Measurements from ENCODE around the gene CD82.

DNA sequence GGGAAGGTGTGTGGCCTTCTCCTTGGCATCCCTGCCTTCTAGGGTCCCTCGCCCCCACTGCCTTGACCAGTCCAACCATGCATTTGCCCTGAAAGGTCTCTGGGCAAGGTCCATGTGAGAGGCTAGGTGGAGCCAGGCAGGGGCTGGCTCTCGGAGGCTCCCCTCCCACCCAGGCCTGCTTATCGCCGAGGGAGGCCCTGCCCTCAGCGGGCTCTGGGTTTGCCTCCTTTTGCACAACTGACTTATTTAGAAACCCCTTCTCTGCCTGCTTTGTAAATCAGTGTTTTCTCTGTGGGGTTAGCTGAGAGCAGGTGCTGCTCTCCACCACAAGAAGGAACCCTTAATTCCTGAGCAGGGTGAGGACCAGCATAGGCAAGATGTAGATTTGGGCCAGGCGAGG is 47.7 kb downstream of the CD82 start:
- no peak for TF ChIP-seq CTCF (IDR thresholded peaks at IDR 0.05; ENCODE audit: poor library complexity, severe bottlenecking)
- no peak for TF ChIP-seq POLR2AphosphoS5 (IDR thresholded peaks at IDR 0.05)
- no peak for TF ChIP-seq EP300 (conservative IDR thresholded peaks at IDR 0.05; ENCODE audit: poor library complexity, severe bottlenecking)
- TF ChIP-seq EZH2 (IDR thresholded peaks at IDR 0.05; ENCODE audit: borderline replicate concordance, insufficient read depth, low read length, poor library complexity, severe bottlenecking), result no peak
- TF ChIP-seq RAD21 (conservative IDR thresholded peaks at IDR 0.05), result no peak
- TF ChIP-seq SMC3 (conservative IDR thresholded peaks at IDR 0.05; ENCODE audit: poor library complexity), result no peak
- TF ChIP-seq, protein P1, sequence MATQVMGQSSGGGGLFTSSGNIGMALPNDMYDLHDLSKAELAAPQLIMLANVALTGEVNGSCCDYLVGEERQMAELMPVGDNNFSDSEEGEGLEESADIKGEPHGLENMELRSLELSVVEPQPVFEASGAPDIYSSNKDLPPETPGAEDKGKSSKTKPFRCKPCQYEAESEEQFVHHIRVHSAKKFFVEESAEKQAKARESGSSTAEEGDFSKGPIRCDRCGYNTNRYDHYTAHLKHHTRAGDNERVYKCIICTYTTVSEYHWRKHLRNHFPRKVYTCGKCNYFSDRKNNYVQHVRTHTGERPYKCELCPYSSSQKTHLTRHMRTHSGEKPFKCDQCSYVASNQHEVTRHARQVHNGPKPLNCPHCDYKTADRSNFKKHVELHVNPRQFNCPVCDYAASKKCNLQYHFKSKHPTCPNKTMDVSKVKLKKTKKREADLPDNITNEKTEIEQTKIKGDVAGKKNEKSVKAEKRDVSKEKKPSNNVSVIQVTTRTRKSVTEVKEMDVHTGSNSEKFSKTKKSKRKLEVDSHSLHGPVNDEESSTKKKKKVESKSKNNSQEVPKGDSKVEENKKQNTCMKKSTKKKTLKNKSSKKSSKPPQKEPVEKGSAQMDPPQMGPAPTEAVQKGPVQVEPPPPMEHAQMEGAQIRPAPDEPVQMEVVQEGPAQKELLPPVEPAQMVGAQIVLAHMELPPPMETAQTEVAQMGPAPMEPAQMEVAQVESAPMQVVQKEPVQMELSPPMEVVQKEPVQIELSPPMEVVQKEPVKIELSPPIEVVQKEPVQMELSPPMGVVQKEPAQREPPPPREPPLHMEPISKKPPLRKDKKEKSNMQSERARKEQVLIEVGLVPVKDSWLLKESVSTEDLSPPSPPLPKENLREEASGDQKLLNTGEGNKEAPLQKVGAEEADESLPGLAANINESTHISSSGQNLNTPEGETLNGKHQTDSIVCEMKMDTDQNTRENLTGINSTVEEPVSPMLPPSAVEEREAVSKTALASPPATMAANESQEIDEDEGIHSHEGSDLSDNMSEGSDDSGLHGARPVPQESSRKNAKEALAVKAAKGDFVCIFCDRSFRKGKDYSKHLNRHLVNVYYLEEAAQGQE (IDR thresholded peaks at IDR 0.05; ENCODE audit: borderline replicate concordance), result no peak
- no peak for TF ChIP-seq MXI1 (conservative IDR thresholded peaks at IDR 0.05; ENCODE audit: poor library complexity, severe bottlenecking)

Measured in neural cell (in vitro differentiated cells).